ENCODE results near the gene CCDC33.

DNA sequence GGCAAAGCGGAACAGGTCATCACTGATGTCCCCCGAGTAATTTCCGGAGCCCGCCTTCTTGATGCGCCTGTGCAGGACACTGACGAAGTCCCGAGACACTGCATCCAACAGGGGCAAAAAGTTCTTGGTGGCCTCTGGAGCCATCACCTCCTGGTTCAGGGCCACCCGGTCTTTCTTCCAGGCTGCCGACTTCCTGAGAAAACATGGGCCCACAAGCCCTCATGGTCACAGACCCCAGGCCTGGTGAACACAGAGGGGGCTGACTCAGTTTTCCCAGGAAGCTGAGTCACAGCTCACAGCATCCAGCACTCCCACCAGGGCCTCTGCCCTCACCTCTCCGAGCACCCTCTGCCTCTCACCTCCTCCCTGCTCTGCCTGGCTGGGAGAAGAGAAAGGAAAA lies 108.9 kb downstream of the CCDC33 start:
- no peak for TF ChIP-seq MAX (IDR thresholded peaks at IDR 0.05)
- TF ChIP-seq EP300 (IDR thresholded peaks at IDR 0.05; ENCODE audit: borderline replicate concordance): no peak
- no peak for TF ChIP-seq TCF12 (IDR thresholded peaks at IDR 0.05; ENCODE audit: low read depth)
- TF ChIP-seq, protein P1, sequence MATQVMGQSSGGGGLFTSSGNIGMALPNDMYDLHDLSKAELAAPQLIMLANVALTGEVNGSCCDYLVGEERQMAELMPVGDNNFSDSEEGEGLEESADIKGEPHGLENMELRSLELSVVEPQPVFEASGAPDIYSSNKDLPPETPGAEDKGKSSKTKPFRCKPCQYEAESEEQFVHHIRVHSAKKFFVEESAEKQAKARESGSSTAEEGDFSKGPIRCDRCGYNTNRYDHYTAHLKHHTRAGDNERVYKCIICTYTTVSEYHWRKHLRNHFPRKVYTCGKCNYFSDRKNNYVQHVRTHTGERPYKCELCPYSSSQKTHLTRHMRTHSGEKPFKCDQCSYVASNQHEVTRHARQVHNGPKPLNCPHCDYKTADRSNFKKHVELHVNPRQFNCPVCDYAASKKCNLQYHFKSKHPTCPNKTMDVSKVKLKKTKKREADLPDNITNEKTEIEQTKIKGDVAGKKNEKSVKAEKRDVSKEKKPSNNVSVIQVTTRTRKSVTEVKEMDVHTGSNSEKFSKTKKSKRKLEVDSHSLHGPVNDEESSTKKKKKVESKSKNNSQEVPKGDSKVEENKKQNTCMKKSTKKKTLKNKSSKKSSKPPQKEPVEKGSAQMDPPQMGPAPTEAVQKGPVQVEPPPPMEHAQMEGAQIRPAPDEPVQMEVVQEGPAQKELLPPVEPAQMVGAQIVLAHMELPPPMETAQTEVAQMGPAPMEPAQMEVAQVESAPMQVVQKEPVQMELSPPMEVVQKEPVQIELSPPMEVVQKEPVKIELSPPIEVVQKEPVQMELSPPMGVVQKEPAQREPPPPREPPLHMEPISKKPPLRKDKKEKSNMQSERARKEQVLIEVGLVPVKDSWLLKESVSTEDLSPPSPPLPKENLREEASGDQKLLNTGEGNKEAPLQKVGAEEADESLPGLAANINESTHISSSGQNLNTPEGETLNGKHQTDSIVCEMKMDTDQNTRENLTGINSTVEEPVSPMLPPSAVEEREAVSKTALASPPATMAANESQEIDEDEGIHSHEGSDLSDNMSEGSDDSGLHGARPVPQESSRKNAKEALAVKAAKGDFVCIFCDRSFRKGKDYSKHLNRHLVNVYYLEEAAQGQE (IDR thresholded peaks at IDR 0.05; ENCODE audit: low read depth): no peak
- no peak for TF ChIP-seq RAD21 (IDR thresholded peaks at IDR 0.05; ENCODE audit: low read depth)
- TF ChIP-seq NFIC (IDR thresholded peaks at IDR 0.05): no peak
- no peak for TF ChIP-seq YY1 (IDR thresholded peaks at IDR 0.05; ENCODE audit: low read depth)
- no peak for TF ChIP-seq EGR1 (IDR thresholded peaks at IDR 0.05)
- TF ChIP-seq, protein P2, sequence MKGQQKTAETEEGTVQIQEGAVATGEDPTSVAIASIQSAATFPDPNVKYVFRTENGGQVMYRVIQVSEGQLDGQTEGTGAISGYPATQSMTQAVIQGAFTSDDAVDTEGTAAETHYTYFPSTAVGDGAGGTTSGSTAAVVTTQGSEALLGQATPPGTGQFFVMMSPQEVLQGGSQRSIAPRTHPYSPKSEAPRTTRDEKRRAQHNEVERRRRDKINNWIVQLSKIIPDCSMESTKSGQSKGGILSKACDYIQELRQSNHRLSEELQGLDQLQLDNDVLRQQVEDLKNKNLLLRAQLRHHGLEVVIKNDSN (IDR thresholded peaks at IDR 0.05): no peak
- TF ChIP-seq TAF1 (IDR thresholded peaks at IDR 0.05; ENCODE audit: low read depth): no peak
